A673 (cell line): Measurements from ENCODE around the gene TDRD3.

Experiments
- EZH2 ChIP-seq: fragments of 200-600 bp; sonication (generic); IDR thresholded peaks from 2 replicates; pipeline ENCODE4 v1.6.1; 2017; ENCODE audit warnings: borderline replicate concordance, low read depth, mild to moderate bottlenecking, mixed read lengths, antibody characterized with exemption, low read length; ENCODE audit not compliant: poor library complexity, severe bottlenecking
- TF ChIP-seq, protein P1 (sequence below): fragments of 300-800, 200-600 bp; sonication (generic); conservative IDR thresholded peaks from 2 replicates; pipeline ENCODE4 v1.5.1; 2017; ENCODE audit warnings: low read depth, mild to moderate bottlenecking, antibody characterized with exemption, low read length, moderate library complexity, mixed read lengths

GRCh38 chr13:60519496-60519895 is 122.5 kb downstream of the TDRD3 start:
- TF ChIP-seq, protein P1, sequence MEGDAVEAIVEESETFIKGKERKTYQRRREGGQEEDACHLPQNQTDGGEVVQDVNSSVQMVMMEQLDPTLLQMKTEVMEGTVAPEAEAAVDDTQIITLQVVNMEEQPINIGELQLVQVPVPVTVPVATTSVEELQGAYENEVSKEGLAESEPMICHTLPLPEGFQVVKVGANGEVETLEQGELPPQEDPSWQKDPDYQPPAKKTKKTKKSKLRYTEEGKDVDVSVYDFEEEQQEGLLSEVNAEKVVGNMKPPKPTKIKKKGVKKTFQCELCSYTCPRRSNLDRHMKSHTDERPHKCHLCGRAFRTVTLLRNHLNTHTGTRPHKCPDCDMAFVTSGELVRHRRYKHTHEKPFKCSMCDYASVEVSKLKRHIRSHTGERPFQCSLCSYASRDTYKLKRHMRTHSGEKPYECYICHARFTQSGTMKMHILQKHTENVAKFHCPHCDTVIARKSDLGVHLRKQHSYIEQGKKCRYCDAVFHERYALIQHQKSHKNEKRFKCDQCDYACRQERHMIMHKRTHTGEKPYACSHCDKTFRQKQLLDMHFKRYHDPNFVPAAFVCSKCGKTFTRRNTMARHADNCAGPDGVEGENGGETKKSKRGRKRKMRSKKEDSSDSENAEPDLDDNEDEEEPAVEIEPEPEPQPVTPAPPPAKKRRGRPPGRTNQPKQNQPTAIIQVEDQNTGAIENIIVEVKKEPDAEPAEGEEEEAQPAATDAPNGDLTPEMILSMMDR = no peak
- TF ChIP-seq EZH2 = no peak
